NCI-H187 (cell line): Measurements from ENCODE around the gene KAZN.

ENCODE experiments used
- DNase-seq, 2 experiments: peaks; one replicate each; lab custom pipeline; 2025; lab: John Stamatoyannopoulos, UW

Gene KAZN

DNA sequence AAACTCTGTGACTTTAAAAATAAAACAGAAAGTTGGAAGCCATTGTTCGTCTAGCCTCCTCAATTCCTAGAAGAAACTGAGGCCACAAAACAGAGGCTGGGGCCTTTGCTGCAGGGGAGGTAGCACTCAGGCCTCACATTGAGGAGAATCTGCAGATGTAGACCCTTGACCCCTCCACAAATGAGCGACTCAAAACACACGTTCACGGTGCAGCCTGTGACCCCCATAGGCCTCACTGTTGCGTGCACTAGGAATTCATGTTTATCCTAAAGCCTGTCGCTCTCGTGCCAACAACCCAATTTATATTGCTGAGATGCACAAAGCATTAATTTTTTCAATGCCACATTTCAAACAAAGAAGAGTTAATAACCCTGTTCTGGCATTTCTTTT lies 560.7 kb downstream of the KAZN start:
- no peak for DNase-seq

DNA sequence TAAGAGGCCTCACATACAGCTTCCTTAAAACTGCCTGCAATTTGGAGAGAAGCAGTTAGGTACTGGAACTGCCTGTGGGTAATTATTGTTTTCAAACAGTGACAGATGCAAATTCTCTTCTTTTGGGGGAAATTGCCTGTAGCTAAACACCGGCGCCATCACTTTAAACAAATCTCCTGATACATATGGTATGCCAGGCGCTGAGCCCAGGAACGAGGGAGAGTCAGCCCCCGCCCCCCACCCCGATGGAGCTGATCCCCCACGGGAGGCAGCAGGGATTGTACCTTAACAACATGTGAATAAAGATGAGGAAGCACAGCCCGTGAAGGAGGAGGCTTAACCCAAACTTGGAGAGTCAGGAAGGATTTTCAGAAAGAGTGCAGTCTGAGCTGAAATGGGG lies 562.1 kb downstream of the KAZN start:
- no peak for DNase-seq

DNA sequence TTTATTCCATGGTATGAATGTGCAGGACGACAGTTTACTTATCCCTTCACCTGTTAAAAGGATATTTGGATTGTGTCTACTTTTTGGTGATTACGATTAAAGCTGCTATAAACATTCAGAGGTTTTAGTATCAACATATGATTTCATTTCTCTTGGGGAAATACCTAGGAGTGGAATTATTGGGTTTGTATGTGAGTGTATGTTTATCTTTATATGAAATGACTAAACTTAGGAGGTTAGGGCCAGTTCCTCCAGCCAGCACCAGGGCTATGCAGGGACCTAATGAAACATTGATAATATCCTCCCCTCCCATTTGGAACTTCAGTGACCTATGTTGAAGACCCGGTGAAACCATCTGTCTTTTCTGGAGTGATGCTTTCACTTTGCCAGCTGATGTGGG lies 568.9 kb downstream of the KAZN start:
- DNase-seq: no peak
